CD1c-positive myeloid dendritic cell (primary cell): ENCODE results near the gene CCDC14.
"Not testable (repeated sequence)": the region's sequence is repeated elsewhere in the genome, so short reads cannot be mapped to it uniquely, and the experiment has no call there.

Experiments used
- DNase-seq: peaks from one replicate; pipeline ENCODE4 v3.0.0-alpha.2; 2016; ENCODE audit errors: extremely low spot score

The CCDC14 gene

GRCh38 chr3:123964793-123965192 is 3.8 kb upstream of the CCDC14 start:
- not testable (repeated sequence) for DNase-seq

- DNase-seq, result no peak
Observed at GRCh38 chr3:123961508-123961856, 453 bp upstream of the CCDC14 start.

DNA sequence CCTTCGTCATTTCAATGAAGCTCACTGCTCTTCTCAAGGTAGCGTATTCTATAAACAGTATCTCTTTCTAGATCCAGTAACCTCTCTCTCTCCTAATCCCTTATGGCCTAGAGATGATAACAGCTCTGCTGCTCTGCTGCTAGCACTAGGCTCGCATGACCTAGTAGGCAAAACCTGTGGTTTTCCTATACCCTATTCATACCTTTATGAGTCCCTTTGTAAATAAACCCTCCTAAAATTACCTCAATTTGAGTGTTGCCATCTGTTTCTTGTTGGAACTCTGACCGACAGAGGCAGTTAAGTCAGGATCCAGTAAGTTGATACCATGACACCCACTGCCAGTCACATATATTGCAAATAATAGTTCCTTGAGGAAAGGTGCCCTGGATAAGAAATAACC is 7.3 kb downstream of the CCDC14 start:
- DNase-seq, result no peak

DNA sequence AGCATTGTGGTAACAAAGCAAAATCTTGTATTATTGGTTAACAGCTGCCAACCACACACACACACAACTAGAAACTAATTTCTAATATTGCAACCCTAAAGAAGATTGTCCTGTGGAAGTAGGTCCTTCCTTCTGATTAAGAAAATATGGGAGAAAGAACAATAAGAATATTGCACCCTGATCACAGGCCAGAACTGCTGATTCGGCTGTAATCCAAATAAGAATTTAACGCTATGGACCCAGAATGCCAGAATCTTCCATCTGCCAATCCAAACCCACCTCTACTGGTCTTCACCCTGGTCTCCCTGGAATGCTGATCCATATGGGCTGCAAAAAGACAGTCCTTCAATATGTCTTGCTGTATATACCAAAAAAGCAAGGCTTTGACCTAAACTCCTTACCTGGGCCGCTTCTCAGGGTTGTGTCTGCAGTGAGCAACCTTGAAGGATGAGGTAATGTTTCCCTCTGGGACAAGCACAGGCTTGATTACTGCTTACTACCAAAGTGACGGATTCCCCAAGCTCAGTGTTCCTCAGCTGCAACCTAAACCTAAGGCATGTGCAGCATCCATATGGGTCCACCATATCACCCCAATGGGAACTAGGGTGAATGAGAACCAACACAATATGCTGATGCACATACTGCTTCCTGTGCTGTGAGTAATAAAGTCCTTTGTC is 8.0 kb downstream of the CCDC14 start:
- DNase-seq, result no peak

GRCh38 chr3:123951522-123952447 is 9.2 kb downstream of the CCDC14 start:
- no peak for DNase-seq

GRCh38 chr3:123949641-123950040 is 11.4 kb downstream of the CCDC14 start:
- no peak for DNase-seq

GRCh38 chr3:123948449-123948848 is 12.6 kb downstream of the CCDC14 start:
- DNase-seq, result no peak

GRCh38 chr3:123947482-123947881 is 13.5 kb downstream of the CCDC14 start:
- no peak for DNase-seq

DNA sequence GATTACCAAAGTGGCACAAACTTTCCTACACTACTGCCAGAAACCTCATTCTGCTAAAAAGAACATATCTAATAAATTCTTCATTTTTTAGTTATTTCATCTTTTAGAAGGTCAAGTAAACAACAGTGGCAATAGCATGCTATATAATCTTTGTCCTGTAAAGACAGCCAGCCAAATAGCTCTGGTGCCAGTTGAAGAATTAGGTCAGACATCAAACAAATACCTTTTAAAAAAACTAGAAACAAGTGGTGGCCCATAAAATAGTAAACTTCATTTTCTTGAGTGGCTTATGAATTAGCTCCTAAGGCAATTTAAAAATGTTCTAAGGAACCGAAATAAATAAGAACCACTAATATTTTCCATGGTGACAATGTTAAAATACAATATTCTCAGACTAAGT is 19.5 kb downstream of the CCDC14 start:
- no peak for DNase-seq

DNA sequence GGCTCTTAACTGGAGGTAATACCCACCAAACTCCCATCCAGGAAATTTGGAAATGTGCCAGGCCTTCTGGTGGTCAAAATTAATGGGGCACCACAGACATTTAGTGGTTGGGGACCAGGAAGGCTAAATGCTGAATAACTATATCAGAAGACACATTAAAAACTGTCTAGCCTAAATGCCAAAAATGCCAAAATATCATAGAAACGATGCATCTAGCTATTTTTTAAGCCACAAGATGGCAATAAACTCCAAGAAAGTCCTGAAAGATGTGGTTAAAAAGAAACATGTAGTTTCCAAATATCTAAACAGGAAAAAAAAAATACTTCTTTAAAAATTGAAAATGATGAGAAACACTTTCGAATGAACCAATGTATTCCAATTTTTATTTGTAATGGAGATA is 19.9 kb downstream of the CCDC14 start:
- no peak for DNase-seq

DNA sequence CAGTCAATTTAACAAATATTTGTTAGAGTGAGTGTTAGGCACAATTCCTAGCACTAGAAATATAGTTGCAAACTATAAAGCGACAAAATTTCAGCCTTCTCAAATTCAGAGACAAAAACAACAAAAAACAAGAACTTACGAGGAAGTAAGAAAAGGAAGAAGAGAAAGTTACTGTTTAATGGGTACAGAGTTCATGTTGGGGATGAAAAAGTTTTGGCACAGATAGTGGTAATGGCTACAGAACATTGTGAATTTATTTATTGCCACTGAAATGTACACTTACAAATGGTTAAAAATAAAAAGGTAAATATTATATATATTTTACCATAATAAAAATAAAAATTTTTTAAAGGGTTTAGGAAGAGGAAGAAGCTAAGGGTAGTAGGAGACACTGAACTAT is 21.3 kb downstream of the CCDC14 start:
- no peak for DNase-seq

GRCh38 chr3:123936400-123936799 is 24.6 kb downstream of the CCDC14 start:
- no peak for DNase-seq

DNA sequence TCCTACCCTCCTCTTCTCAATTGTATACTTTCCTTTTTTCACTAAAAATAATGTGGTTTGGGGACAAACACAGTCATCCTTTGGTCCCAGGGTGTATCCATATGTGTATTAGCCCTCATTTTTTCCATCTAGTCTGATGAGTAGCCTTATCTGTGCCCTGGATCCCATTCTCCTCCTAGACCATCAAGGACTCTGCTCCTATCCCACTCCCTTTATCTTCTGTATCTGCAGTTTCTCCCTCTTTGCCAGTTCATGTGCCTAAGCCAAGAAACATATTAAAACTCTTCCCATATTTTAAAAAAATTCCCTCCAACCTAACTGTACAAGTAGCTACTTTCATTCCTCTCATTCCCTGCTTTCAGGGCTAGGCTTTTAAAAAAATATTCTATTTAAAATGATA is 25.2 kb downstream of the CCDC14 start:
- no peak for DNase-seq

DNA sequence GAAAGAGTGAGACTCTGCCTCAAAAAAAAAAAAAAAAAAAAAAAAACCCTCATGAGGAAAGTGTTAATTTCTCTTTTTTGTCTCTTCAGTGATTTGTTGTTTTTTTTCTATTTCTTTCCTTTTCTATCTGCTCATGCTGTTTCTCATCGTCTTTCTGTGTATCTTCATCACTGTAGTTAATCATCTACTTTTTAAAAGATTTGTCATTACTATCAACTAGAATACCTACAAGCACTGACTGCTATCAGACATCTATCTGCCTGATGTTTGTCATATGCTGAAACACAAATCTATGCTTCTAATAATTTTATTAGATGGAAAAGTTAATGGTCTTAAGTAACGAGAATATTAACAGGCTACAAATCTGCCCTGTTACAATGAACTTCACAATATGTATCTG is 26.8 kb downstream of the CCDC14 start:
- no peak for DNase-seq

GRCh38 chr3:123930445-123930844 is 30.6 kb downstream of the CCDC14 start:
- DNase-seq, result no peak

GRCh38 chr3:123929325-123929724 is 31.7 kb downstream of the CCDC14 start:
- DNase-seq, result no peak

- no peak for DNase-seq
Observed at GRCh38 chr3:123926396-123926795, 34.6 kb downstream of the CCDC14 start.

DNA sequence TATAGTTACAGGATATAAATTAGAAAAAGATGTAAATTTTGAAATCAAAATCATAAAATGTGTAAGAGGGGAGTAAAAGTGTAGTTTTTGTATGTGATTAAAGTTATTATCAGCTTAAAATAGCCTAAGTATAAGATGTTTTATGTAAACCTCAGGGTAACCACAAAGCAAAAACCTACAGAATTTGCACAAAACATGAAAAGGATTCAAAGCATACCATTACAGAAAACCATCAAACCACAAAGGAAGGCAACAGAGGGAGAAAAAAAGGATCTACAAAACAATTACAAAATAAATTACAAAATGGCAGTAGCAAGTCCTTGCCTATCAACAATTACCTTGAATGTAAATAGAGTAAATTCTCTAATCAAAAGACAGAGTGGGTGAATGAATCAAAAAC is 40.2 kb downstream of the CCDC14 start:
- no peak for DNase-seq

- DNase-seq, result no peak
Observed at GRCh38 chr3:123920383-123920782, 40.6 kb downstream of the CCDC14 start.

DNA sequence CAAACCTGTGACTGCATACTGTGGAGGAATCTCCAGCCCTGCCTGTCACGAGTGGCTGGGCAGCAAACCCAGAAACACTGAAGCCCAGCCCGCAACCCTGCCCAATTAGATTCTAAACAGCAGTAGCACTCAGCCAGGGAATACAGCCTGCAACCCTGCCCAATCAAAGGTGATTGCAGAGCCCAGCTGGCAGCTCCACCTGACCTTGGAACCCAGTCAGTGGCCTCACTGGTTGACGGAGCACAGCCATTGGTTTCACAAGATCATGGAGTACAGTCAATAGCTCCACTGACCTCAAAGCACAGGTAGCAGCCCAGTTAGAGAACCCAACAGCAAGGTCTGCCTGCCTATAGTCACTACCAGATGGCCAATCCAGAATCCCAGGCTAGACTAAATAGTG is 41.7 kb downstream of the CCDC14 start:
- DNase-seq, result no peak

GRCh38 chr3:123914829-123915228 is 46.2 kb downstream of the CCDC14 start:
- no peak for DNase-seq

DNA sequence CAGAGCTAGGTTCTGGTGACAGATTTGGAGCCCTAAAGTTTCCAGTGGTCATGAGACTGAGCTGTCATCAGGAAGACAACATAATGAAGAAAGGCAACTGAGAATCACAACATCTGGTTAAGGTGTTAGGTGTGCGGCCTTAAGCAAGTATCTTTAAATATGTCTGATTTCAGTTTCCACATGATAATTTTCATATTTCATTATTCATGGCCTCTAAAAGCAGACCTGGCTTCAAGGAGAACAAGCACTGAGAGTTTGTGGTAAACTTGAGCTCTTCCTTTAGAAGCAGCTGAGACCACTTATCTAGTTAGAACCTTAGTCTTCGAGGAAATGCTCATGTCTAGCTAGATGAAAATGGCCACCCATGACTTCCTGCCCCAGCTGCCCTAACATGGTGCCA is 51.2 kb downstream of the CCDC14 start:
- DNase-seq, result no peak

GRCh38 chr3:123907720-123908119 is 53.3 kb downstream of the CCDC14 start:
- DNase-seq, result no peak
